Stimulated activated naive CD8-positive, alpha-beta T cell treated with anti-CD3 and anti-CD28 coated beads, Interleukin-15, Interleukin-2, amounts not matched to agents 100 ng/mL and 50 ng/mL, for 24 hours (primary cell): ENCODE measurements around the gene COL21A1.

ENCODE experiments used
- H3K27ac Mint-ChIP-seq: one replicate; pipeline ENCODE4 v1.8.0; 2021; ENCODE audit warnings: mild to moderate bottlenecking, mixed read lengths
- H3K27me3 Mint-ChIP-seq: one replicate; pipeline ENCODE4 v1.8.0; 2021; ENCODE audit warnings: mixed read lengths
- H3K36me3 Mint-ChIP-seq: one replicate; pipeline ENCODE4 v1.8.0; 2021; ENCODE audit warnings: low read depth, mixed read lengths
- H3K4me1 Mint-ChIP-seq: one replicate; pipeline ENCODE4 v1.8.0; 2021; ENCODE audit warnings: low read depth, mixed read lengths
- H3K4me3 Mint-ChIP-seq: one replicate; pipeline ENCODE4 v1.8.0; 2021; ENCODE audit warnings: mild to moderate bottlenecking, mixed read lengths
- H3K9me3 Mint-ChIP-seq: one replicate; pipeline ENCODE4 v1.8.0; 2021; ENCODE audit warnings: mixed read lengths

COL21A1 gene

GRCh38 chr6:56231827-56232226, 15.6 kb downstream of the COL21A1 start:
- Mint-ChIP-seq H3K27ac (no peak overlapping the region), H3K9me3 (peaks cover 10% of the 10 kb centered on the region), H3K27me3 (no peaks in the 10 kb centered on the region), H3K4me3 (no peak overlapping the region), H3K4me1 (no peaks in the 10 kb centered on the region), H3K36me3 (no peaks in the 10 kb centered on the region)

- H3K27me3 Mint-ChIP-seq = no peaks in the 10 kb centered on the region
- no peak overlapping the region for H3K4me3 Mint-ChIP-seq
- no peaks in the 10 kb centered on the region for H3K36me3 Mint-ChIP-seq
- peaks cover 10% of the 10 kb centered on the region for H3K9me3 Mint-ChIP-seq
- no peak overlapping the region for H3K27ac Mint-ChIP-seq
- H3K4me1 Mint-ChIP-seq = no peaks in the 10 kb centered on the region
Observed at GRCh38 chr6:56230976-56231566, 16.3 kb downstream of the COL21A1 start.

- no peaks in the 10 kb centered on the region for H3K4me1 Mint-ChIP-seq
- no peaks in the 10 kb centered on the region for H3K9me3 Mint-ChIP-seq
- H3K27ac Mint-ChIP-seq = no peak overlapping the region
- H3K4me3 Mint-ChIP-seq = no peak overlapping the region
- H3K27me3 Mint-ChIP-seq = no peaks in the 10 kb centered on the region
- no peaks in the 10 kb centered on the region for H3K36me3 Mint-ChIP-seq
Observed at GRCh38 chr6:56227071-56227879, 20.1 kb downstream of the COL21A1 start.

- Mint-ChIP-seq H3K4me1 (no peaks in the 10 kb centered on the region), H3K4me3 (no peak overlapping the region), H3K36me3 (no peaks in the 10 kb centered on the region), H3K27ac (no peak overlapping the region), H3K9me3 (no peaks in the 10 kb centered on the region), H3K27me3 (no peaks in the 10 kb centered on the region)
Observed at GRCh38 chr6:56223995-56224394, 23.4 kb downstream of the COL21A1 start.

- Mint-ChIP-seq H3K9me3 (no peaks in the 10 kb centered on the region), H3K27me3 (no peaks in the 10 kb centered on the region), H3K27ac (no peak overlapping the region), H3K4me1 (no peaks in the 10 kb centered on the region), H3K4me3 (no peak overlapping the region), H3K36me3 (no peaks in the 10 kb centered on the region)
Observed at GRCh38 chr6:56222499-56222898, 24.9 kb downstream of the COL21A1 start.

- no peaks in the 10 kb centered on the region for H3K36me3 Mint-ChIP-seq
Observed at GRCh38 chr6:56220078-56220477, 27.3 kb downstream of the COL21A1 start.

GRCh38 chr6:56214703-56215101, 32.7 kb downstream of the COL21A1 start:
- Mint-ChIP-seq H3K36me3 (no peaks in the 10 kb centered on the region), H3K27ac (no peak overlapping the region), H3K27me3 (no peaks in the 10 kb centered on the region), H3K9me3 (no peaks in the 10 kb centered on the region), H3K4me1 (no peaks in the 10 kb centered on the region), H3K4me3 (no peak overlapping the region)

More at GRCh38 chr6:56220078-56220477, 27.3 kb downstream of the COL21A1 start:
- no peaks in the 10 kb centered on the region for H3K4me1 Mint-ChIP-seq
- no peaks in the 10 kb centered on the region for H3K27me3 Mint-ChIP-seq
- H3K27ac Mint-ChIP-seq = no peak overlapping the region
- H3K9me3 Mint-ChIP-seq = no peaks in the 10 kb centered on the region
- H3K4me3 Mint-ChIP-seq = no peak overlapping the region

- H3K4me1 Mint-ChIP-seq = no peaks in the 10 kb centered on the region
- H3K4me3 Mint-ChIP-seq = no peak overlapping the region
- no peak overlapping the region for H3K27ac Mint-ChIP-seq
- no peaks in the 10 kb centered on the region for H3K9me3 Mint-ChIP-seq
- no peaks in the 10 kb centered on the region for H3K36me3 Mint-ChIP-seq
- no peaks in the 10 kb centered on the region for H3K27me3 Mint-ChIP-seq
Observed at GRCh38 chr6:56214041-56214702, 33.2 kb downstream of the COL21A1 start.

GRCh38 chr6:56211724-56212123, 35.7 kb downstream of the COL21A1 start:
- H3K36me3 Mint-ChIP-seq = no peaks in the 10 kb centered on the region
- no peaks in the 10 kb centered on the region for H3K27me3 Mint-ChIP-seq
- no peak overlapping the region for H3K27ac Mint-ChIP-seq
- no peak overlapping the region for H3K4me3 Mint-ChIP-seq
- peaks cover 2% of the 10 kb centered on the region for H3K9me3 Mint-ChIP-seq
- no peaks in the 10 kb centered on the region for H3K4me1 Mint-ChIP-seq

- Mint-ChIP-seq H3K9me3 (peaks cover 26% of the 10 kb centered on the region), H3K4me1 (no peaks in the 10 kb centered on the region), H3K27ac (no peak overlapping the region), H3K4me3 (no peak overlapping the region), H3K36me3 (no peaks in the 10 kb centered on the region), H3K27me3 (no peaks in the 10 kb centered on the region)
Observed at GRCh38 chr6:56204134-56204533, 43.2 kb downstream of the COL21A1 start.

GRCh38 chr6:56199956-56200355, 47.4 kb downstream of the COL21A1 start:
- Mint-ChIP-seq H3K4me1 (no peaks in the 10 kb centered on the region), H3K27me3 (no peaks in the 10 kb centered on the region), H3K27ac (no peak overlapping the region), H3K4me3 (no peak overlapping the region), H3K36me3 (no peaks in the 10 kb centered on the region), H3K9me3 (peaks cover 26% of the 10 kb centered on the region)

- Mint-ChIP-seq H3K27me3 (no peaks in the 10 kb centered on the region), H3K9me3 (peaks cover 14% of the 10 kb centered on the region)
Observed at GRCh38 chr6:56193846-56194245, 53.5 kb downstream of the COL21A1 start.

GRCh38 chr6:56188429-56188828, 59.0 kb downstream of the COL21A1 start:
- Mint-ChIP-seq H3K27me3 (no peaks in the 10 kb centered on the region), H3K4me1 (no peaks in the 10 kb centered on the region), H3K27ac (no peak overlapping the region), H3K4me3 (no peak overlapping the region), H3K9me3 (peaks cover 12% of the 10 kb centered on the region), H3K36me3 (no peaks in the 10 kb centered on the region)

More at GRCh38 chr6:56193846-56194245, 53.5 kb downstream of the COL21A1 start:
- Mint-ChIP-seq H3K27ac (no peak overlapping the region), H3K4me1 (no peaks in the 10 kb centered on the region), H3K4me3 (no peak overlapping the region), H3K36me3 (no peaks in the 10 kb centered on the region)

GRCh38 chr6:56187686-56188085, 59.7 kb downstream of the COL21A1 start:
- no peaks in the 10 kb centered on the region for H3K4me1 Mint-ChIP-seq

GRCh38 chr6:56176741-56177140, 70.6 kb downstream of the COL21A1 start:
- no peaks in the 10 kb centered on the region for H3K27me3 Mint-ChIP-seq
- no peak overlapping the region for H3K4me3 Mint-ChIP-seq
- H3K4me1 Mint-ChIP-seq = no peaks in the 10 kb centered on the region
- H3K9me3 Mint-ChIP-seq = peaks cover 19% of the 10 kb centered on the region
- H3K27ac Mint-ChIP-seq = no peak overlapping the region
- no peaks in the 10 kb centered on the region for H3K36me3 Mint-ChIP-seq

More at GRCh38 chr6:56187686-56188085, 59.7 kb downstream of the COL21A1 start:
- no peaks in the 10 kb centered on the region for H3K27me3 Mint-ChIP-seq
- H3K36me3 Mint-ChIP-seq = no peaks in the 10 kb centered on the region
- H3K4me3 Mint-ChIP-seq = no peak overlapping the region
- H3K9me3 Mint-ChIP-seq = peaks cover 13% of the 10 kb centered on the region
- no peak overlapping the region for H3K27ac Mint-ChIP-seq
